Liver (tissue), 3 donors: ENCODE measurements around the gene DSE.

Experiments used
- JUND ChIP-seq, 2 donors: IDR thresholded peaks; 2 replicates each; pipeline ENCODE4 v1.6.1; 2016; ENCODE audit warnings: antibody characterized with exemption in 2 of 2
- TF ChIP-seq, protein P1 (sequence below): fragments of 150-350 bp; IDR thresholded peaks from 2 replicates; pipeline ENCODE4 v1.5.1; 2017; ENCODE audit warnings: improper control_type of control experiment, low read depth, low read length; ENCODE audit not compliant: missing input control
- donor health status: healthy.
- donor health status: healthy.

DNA sequence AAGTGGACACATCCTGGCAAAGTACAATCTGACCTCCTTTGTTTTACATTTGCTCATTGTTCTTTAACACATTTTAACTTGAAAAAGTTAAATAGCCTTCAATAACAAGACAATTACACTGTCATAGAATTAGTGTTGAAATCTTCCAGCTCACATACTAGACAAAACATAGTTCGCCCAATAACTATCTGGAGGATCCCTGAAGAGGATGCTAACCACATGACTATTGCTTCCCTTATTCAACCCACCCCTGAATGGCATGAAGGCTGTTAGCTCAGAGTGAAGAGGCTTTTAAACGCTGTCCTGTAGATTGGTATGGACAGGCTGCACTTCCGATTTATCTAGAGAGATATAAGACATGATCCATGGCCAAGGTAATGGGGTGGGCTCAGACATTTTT lies 15.0 kb upstream of the DSE start:
- TF ChIP-seq JUND (IDR thresholded peaks at IDR 0.05), result no peak
- TF ChIP-seq, protein P1, sequence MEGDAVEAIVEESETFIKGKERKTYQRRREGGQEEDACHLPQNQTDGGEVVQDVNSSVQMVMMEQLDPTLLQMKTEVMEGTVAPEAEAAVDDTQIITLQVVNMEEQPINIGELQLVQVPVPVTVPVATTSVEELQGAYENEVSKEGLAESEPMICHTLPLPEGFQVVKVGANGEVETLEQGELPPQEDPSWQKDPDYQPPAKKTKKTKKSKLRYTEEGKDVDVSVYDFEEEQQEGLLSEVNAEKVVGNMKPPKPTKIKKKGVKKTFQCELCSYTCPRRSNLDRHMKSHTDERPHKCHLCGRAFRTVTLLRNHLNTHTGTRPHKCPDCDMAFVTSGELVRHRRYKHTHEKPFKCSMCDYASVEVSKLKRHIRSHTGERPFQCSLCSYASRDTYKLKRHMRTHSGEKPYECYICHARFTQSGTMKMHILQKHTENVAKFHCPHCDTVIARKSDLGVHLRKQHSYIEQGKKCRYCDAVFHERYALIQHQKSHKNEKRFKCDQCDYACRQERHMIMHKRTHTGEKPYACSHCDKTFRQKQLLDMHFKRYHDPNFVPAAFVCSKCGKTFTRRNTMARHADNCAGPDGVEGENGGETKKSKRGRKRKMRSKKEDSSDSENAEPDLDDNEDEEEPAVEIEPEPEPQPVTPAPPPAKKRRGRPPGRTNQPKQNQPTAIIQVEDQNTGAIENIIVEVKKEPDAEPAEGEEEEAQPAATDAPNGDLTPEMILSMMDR, result no peak
